K562 (cell line): Measurements from ENCODE around the gene PCDHB3.
"Not testable (repeated sequence)": the region's sequence is repeated elsewhere in the genome, so short reads cannot be mapped to it uniquely, and the experiment has no call there.

Source experiments
- ASH1L ChIP-seq: fragments of 450-650 bp; IDR thresholded peaks from 2 replicates; pipeline ENCODE4 v1.6.1; 2018; ENCODE audit warnings: borderline replicate concordance, mild to moderate bottlenecking, low read depth; ENCODE audit not compliant: partially characterized antibody
- CTCF ChIP-seq, 3 experiments: IDR thresholded peaks in 2 of 3; conservative IDR thresholded peaks in 1 of 3; 2 replicates each; pipeline ENCODE4 v1.5.1; 2011 to 2012; ENCODE audit warnings: low read length in 3 of 3, mild to moderate bottlenecking in 3 of 3, control low read depth in 2 of 3, improper control_type of control experiment in 1 of 3, inconsistent platforms in 1 of 3, low read depth in 1 of 3, mixed read lengths in 1 of 3, moderate library complexity in 1 of 3; ENCODE audit not compliant: insufficient read depth in 2 of 3
- GATA2 ChIP-seq: sonication (generic); formaldehyde crosslinking; IDR thresholded peaks from 2 replicates; pipeline ENCODE4 v1.4.0; 2020; ENCODE audit warnings: mild to moderate bottlenecking, missing genetic modification reagents
- GTF2F1 ChIP-seq: IDR thresholded peaks from 2 replicates; pipeline ENCODE4 v1.6.1; 2011; ENCODE audit warnings: low read depth, low read length, improper control_type of control experiment
- KAT8 ChIP-seq: fragments of 450-650 bp; IDR thresholded peaks from 2 replicates; pipeline ENCODE4 v1.6.1; 2016; ENCODE audit warnings: low read depth, mild to moderate bottlenecking
- RNF2 ChIP-seq: sonication (generic); IDR thresholded peaks from 2 replicates; pipeline ENCODE4 v1.6.1; 2016
- SIN3A ChIP-seq, 2 experiments: fragments of 150-350 bp in 1 of 2; IDR thresholded peaks; 2 replicates each; pipeline ENCODE4 v1.6.1; 2011 to 2016; ENCODE audit warnings: borderline replicate concordance in 2 of 2, low read depth in 2 of 2, low read length in 2 of 2, mild to moderate bottlenecking in 2 of 2, moderate library complexity in 2 of 2; ENCODE audit not compliant: control insufficient read depth in 1 of 2
- SMC3 ChIP-seq: conservative IDR thresholded peaks from 2 replicates; pipeline ENCODE4 v1.6.1; 2011; ENCODE audit warnings: low read depth, low read length, improper control_type of control experiment; ENCODE audit not compliant: insufficient read depth
- SP1 ChIP-seq: sonication (generic); formaldehyde crosslinking; IDR thresholded peaks from 2 replicates; pipeline ENCODE4 v1.8.1; 2022; ENCODE audit warnings: mild to moderate bottlenecking, missing genetic modification reagents
- ZBTB17 ChIP-seq: fragments of 450-650 bp; formaldehyde crosslinking; IDR thresholded peaks from 2 replicates; pipeline ENCODE4 v1.4.0; 2020; ENCODE audit warnings: mild to moderate bottlenecking

- not testable (repeated sequence) for TF ChIP-seq GATA2 (CRISPR knock-in tag); KAT8; CTCF (IDR thresholded peaks at IDR 0.05 in 2 of 3, conservative IDR thresholded peaks at IDR 0.05 in 1 of 3; ENCODE audit: insufficient read depth in 2 of 3, low read depth in 1 of 3, low read length in 3 of 3); SIN3A (IDR thresholded peaks at IDR 0.05; ENCODE audit: borderline replicate concordance in 2 of 2, control insufficient read depth in 1 of 2, low read depth in 2 of 2, low read length in 2 of 2); ZBTB17; SP1 (CRISPR knock-in tag); GTF2F1; ASH1L; RNF2; SMC3
These were observed 4.1 kb upstream of the PCDHB3 start for GRCh38 chr5:141096181-141096580.
